ENCODE data around the gene F11R. TPM values are rescaled to one million over a fixed set of nuclear protein-coding genes. Genes with fewer than 3 reads are reported as not detected.

The F11R gene
- total RNA-seq, 1 experiment from 2014 or later = 69.2 TPM

GRCh38 chr1:161054232-161054631, 33.3 kb upstream of the F11R start:
- Histone ChIP-seq H3K27me3 (ENCODE audit: low read length) (no peaks in the 10 kb centered on the region), H2AFZ (ENCODE audit: low read length) (no peak overlapping the region), H3K36me3 (ENCODE audit: low read depth, low read length) (no peaks in the 10 kb centered on the region), H3K9me3 (ENCODE audit: low read length) (no peaks in the 10 kb centered on the region), H3K79me2 (ENCODE audit: low read length) (no peaks in the 10 kb centered on the region), H3K9me2 (replicated peaks; ENCODE audit: low read length) (no peaks in the 10 kb centered on the region), H3F3A (ENCODE audit: low read length, unreplicated experiment) (no peaks in the 10 kb centered on the region), H3K4me3 (ENCODE audit: low read length) (no peak overlapping the region), H3K9ac (ENCODE audit: low read length) (no peak overlapping the region), H4K20me1 (ENCODE audit: low read length) (no peaks in the 10 kb centered on the region), H3K27ac (ENCODE audit: low read length) (no peak overlapping the region), H3K4me1 (ENCODE audit: insufficient read depth, low read length) (no peaks in the 10 kb centered on the region), H3K4me2 (ENCODE audit: low read length) (no peak overlapping the region)
- ATAC-seq (no peak), DNase-seq (no peak)
- ChIA-PET CTCF (no interaction called here), POLR2A (ENCODE audit: unreplicated experiment) (no interaction called here)
- intact Hi-C loops (cut with micrococcal nuclease) = no loop called here
- TF ChIP-seq EZH2phosphoT487 (IDR thresholded peaks at IDR 0.05; ENCODE audit: borderline replicate concordance, low read length) (no peak), CTCF (conservative IDR thresholded peaks at IDR 0.05; ENCODE audit: low read depth, low read length) (no peak)
- no TSS peak for BruUV-seq (replicated peaks)

- no peaks in the 10 kb centered on the region for H3K36me3 ChIP-seq (ENCODE audit: low read depth, low read length)
- no peaks in the 10 kb centered on the region for H4K20me1 ChIP-seq (ENCODE audit: low read length)
- H3K9me2 ChIP-seq (replicated peaks; ENCODE audit: low read length) = no peaks in the 10 kb centered on the region
- H3K27me3 ChIP-seq (ENCODE audit: low read length) = no peaks in the 10 kb centered on the region
- no TSS peak for BruUV-seq (replicated peaks)
- no peak for TF ChIP-seq CTCF (conservative IDR thresholded peaks at IDR 0.05; ENCODE audit: low read depth, low read length)
- TF ChIP-seq EZH2 (IDR thresholded peaks at IDR 0.05; ENCODE audit: low read length, unreplicated experiment) = no peak
- TF ChIP-seq EZH2phosphoT487 (IDR thresholded peaks at IDR 0.05; ENCODE audit: borderline replicate concordance, low read length) = no peak
- intact Hi-C loops (cut with micrococcal nuclease) = no loop called here
- ATAC-seq (no peak), DNase-seq (no peak)
- no peak overlapping the region for H3K9ac ChIP-seq (ENCODE audit: low read length)
- ChIA-PET CTCF (no interaction called here), POLR2A (ENCODE audit: unreplicated experiment) (no interaction called here)
- no peak overlapping the region for H3K27ac ChIP-seq (ENCODE audit: low read length)
- no peaks in the 10 kb centered on the region for H3K4me1 ChIP-seq (ENCODE audit: insufficient read depth, low read length)
- H3F3A ChIP-seq (ENCODE audit: low read length, unreplicated experiment) = no peaks in the 10 kb centered on the region
- H3K4me2 ChIP-seq (ENCODE audit: low read length) = no peak overlapping the region
- no peaks in the 10 kb centered on the region for H3K9me3 ChIP-seq (ENCODE audit: low read length)
- H3K4me3 ChIP-seq (ENCODE audit: low read length) = no peak overlapping the region
- no peak overlapping the region for H2AFZ ChIP-seq (ENCODE audit: low read length)
- H3K79me2 ChIP-seq (ENCODE audit: low read length) = no peaks in the 10 kb centered on the region
Measured at GRCh38 chr1:161052899-161053298, 31.9 kb upstream of the F11R start.

- intact Hi-C loops (cut with micrococcal nuclease) = no loop called here
- TF ChIP-seq EZH2phosphoT487 (IDR thresholded peaks at IDR 0.05; ENCODE audit: borderline replicate concordance, low read length) = no peak
- TF ChIP-seq EZH2 (IDR thresholded peaks at IDR 0.05; ENCODE audit: low read length, unreplicated experiment) = no peak
- no peak for TF ChIP-seq CTCF (conservative IDR thresholded peaks at IDR 0.05; ENCODE audit: low read depth, low read length)
- Histone ChIP-seq H3K4me2 (ENCODE audit: low read length) (no peak overlapping the region), H4K20me1 (ENCODE audit: low read length) (no peaks in the 10 kb centered on the region), H3K9me2 (replicated peaks; ENCODE audit: low read length) (no peaks in the 10 kb centered on the region), H3K27ac (ENCODE audit: low read length) (no peak overlapping the region), H3K4me1 (ENCODE audit: insufficient read depth, low read length) (peaks cover 5% of the 10 kb centered on the region), H3K4me3 (ENCODE audit: low read length) (no peak overlapping the region), H3K9ac (ENCODE audit: low read length) (no peak overlapping the region), H3F3A (ENCODE audit: low read length, unreplicated experiment) (no peaks in the 10 kb centered on the region), H3K79me2 (ENCODE audit: low read length) (no peaks in the 10 kb centered on the region), H3K27me3 (ENCODE audit: low read length) (no peaks in the 10 kb centered on the region), H3K9me3 (ENCODE audit: low read length) (peaks cover 6% of the 10 kb centered on the region; the same call in 1 of the 2 replicates), H3K36me3 (ENCODE audit: low read depth, low read length) (peaks cover 4% of the 10 kb centered on the region; the same call in 1 of the 2 replicates), H2AFZ (ENCODE audit: low read length) (no peak overlapping the region)
- DNase-seq (no peak), ATAC-seq (no peak)
- BruUV-seq (replicated peaks) = no TSS peak
- POLR2A ChIA-PET (ENCODE audit: unreplicated experiment) = no interaction called here
- CTCF ChIA-PET = no interaction called here
Measured at GRCh38 chr1:161051219-161051618, 30.3 kb upstream of the F11R start.
